HepG2 (cell line): ENCODE measurements around the gene VPREB3. TPM values are rescaled to one million over a fixed set of nuclear protein-coding genes. Genes with fewer than 3 reads are reported as not detected.

Experiments used
- ATAC-seq: fragments of 200-7000 bp; cut with Tn5 transposase; 3 replicates; pipeline ENCODE4 v1.9.1; 2020; ENCODE audit warnings: mild to moderate bottlenecking, moderate library complexity
- BruUV-seq: library from RNA; stranded (reverse); fragments of 400-500 nt; replicated peaks from 2 replicates; lab custom pipeline; 2021; lab: Mats Ljungman, UMichigan
- CTCF ChIA-PET: fragments of 300-600 bp; formaldehyde crosslinking; extraction: SDS; loops from one replicate; lab custom pipeline; 2021; ENCODE audit warnings: low total read pairs, inconsistent platforms, low intra/inter-chr PET ratio; lab: Yijun Ruan, JAX
- POLR2A ChIA-PET: fragments of 350-600 bp; sonication (Branson Sonifier 250); formaldehyde crosslinking; loops from one replicate; lab custom pipeline; 2020; ENCODE audit warnings: antibody characterized with exemption, inconsistent platforms; lab: Yijun Ruan, JAX
- DNase-seq: peaks from one replicate; pipeline ENCODE4 v3.0.0-alpha.2; 2015; ENCODE audit warnings: low spot score
- FAIRE-seq: peaks from 3 replicates; lab custom pipeline; 2011; peaks lifted over from hg19 to GRCh38; lab: Jason Lieb, UNC
- H2AFZ ChIP-seq: one replicate; pipeline ENCODE4 v1.6.1; 2011; ENCODE audit warnings: low read length, inconsistent platforms
- H3K27ac ChIP-seq: fragments of 300-600 bp; 3 replicates; pipeline ENCODE4 v1.8.0; 2011; ENCODE audit warnings: mixed run types, mild to moderate bottlenecking, mixed read lengths, low read length, inconsistent platforms; ENCODE audit not compliant: insufficient read depth; ENCODE audit errors: extremely low read length
- H3K27me3 ChIP-seq, 2 experiments: fragments of 200-600 bp in 1 of 2; 2 replicates in 1 of 2; 3 replicates in 1 of 2; pipeline versions ENCODE4 v1.6.0 to v1.8.0; 2011; ENCODE audit warnings: low read length in 2 of 2, mild to moderate bottlenecking in 2 of 2, moderate library complexity in 2 of 2, inconsistent platforms in 1 of 2; ENCODE audit not compliant: insufficient read depth in 2 of 2, control insufficient read depth in 1 of 2
- H3K36me3 ChIP-seq, 2 experiments: fragments of 200-600 bp in 1 of 2; replicated peaks in 1 of 2; 2 replicates in 1 of 2; 3 replicates in 1 of 2; pipeline versions ENCODE4 v1.5.1 to v1.8.0; 2011; ENCODE audit warnings: low read length in 2 of 2, inconsistent platforms in 1 of 2; ENCODE audit not compliant: insufficient read depth in 2 of 2, control insufficient read depth in 1 of 2
- H3K4me1 ChIP-seq: 2 replicates; pipeline ENCODE4 v1.5.1; 2012; ENCODE audit warnings: low read length, inconsistent platforms; ENCODE audit not compliant: insufficient read depth
- H3K4me2 ChIP-seq: 2 replicates; pipeline ENCODE4 v1.6.0; 2011; ENCODE audit warnings: low read depth, low read length, inconsistent platforms
- H3K4me3 ChIP-seq, 3 experiments: fragments of 200-600 bp in 1 of 3; sonication (generic), shearing (Covaris generic) in 1 of 3; replicated peaks in 1 of 3; 2 replicates each; pipeline ENCODE4 v1.5.1; 2011 to 2016; ENCODE audit warnings: low read length in 3 of 3, inconsistent platforms in 2 of 3, low read depth in 2 of 3, mild to moderate bottlenecking in 2 of 3, control low read depth in 1 of 3, mixed read lengths in 1 of 3; ENCODE audit not compliant: insufficient read depth in 1 of 3
- H3K79me2 ChIP-seq: one replicate; pipeline ENCODE4 v1.6.1; 2011; ENCODE audit warnings: low read length, inconsistent platforms; ENCODE audit not compliant: insufficient read depth
- H3K9ac ChIP-seq: 2 replicates; pipeline ENCODE4 v1.6.0; 2011; ENCODE audit warnings: mild to moderate bottlenecking, low read depth, low read length, inconsistent platforms; ENCODE audit not compliant: insufficient read depth
- H3K9me3 ChIP-seq: 2 replicates; pipeline ENCODE4 v1.5.1; 2012; ENCODE audit warnings: mild to moderate bottlenecking, low read length
- H4K20me1 ChIP-seq: 2 replicates; pipeline ENCODE4 v1.6.0; 2011; ENCODE audit warnings: inconsistent platforms, mild to moderate bottlenecking, low read length, moderate library complexity; ENCODE audit not compliant: insufficient read depth
- CTCF ChIP-seq: sonication (generic); formaldehyde crosslinking; IDR thresholded peaks from 2 replicates; pipeline ENCODE4 v1.5.0; 2020; ENCODE audit warnings: mild to moderate bottlenecking, missing genetic modification reagents, moderate library complexity
- GABPB1 ChIP-seq: IDR thresholded peaks from 2 replicates; pipeline ENCODE4 v1.6.1; 2016; ENCODE audit warnings: mild to moderate bottlenecking, missing genetic modification reagents, moderate library complexity, missing compliant biosample characterization
- ISL2 ChIP-seq: sonication (generic); formaldehyde crosslinking; IDR thresholded peaks from 2 replicates; pipeline ENCODE4 v1.5.0; 2020; ENCODE audit warnings: missing genetic modification reagents
- NFIB ChIP-seq: sonication (generic); formaldehyde crosslinking; IDR thresholded peaks from 2 replicates; pipeline ENCODE4 v1.9.0; 2021; ENCODE audit warnings: missing genetic modification reagents, mild to moderate bottlenecking, borderline replicate concordance
- POGK ChIP-seq: sonication (generic); formaldehyde crosslinking; conservative IDR thresholded peaks from 2 replicates; pipeline ENCODE4 v1.8.0; 2022; ENCODE audit warnings: mild to moderate bottlenecking, moderate library complexity, missing genetic modification reagents
- ZC3H13 ChIP-seq: sonication (generic); formaldehyde crosslinking; IDR thresholded peaks from 2 replicates; pipeline ENCODE4 v1.8.1; 2023; ENCODE audit warnings: mild to moderate bottlenecking, missing genetic modification reagents, moderate library complexity
- ZEB1 ChIP-seq: IDR thresholded peaks from 2 replicates; pipeline ENCODE4 v1.6.1; 2012; ENCODE audit warnings: mild to moderate bottlenecking, low read depth, inconsistent platforms; ENCODE audit not compliant: insufficient replicate concordance
- ZHX1 ChIP-seq: sonication (generic); formaldehyde crosslinking; IDR thresholded peaks from 2 replicates; pipeline ENCODE4 v1.8.1; 2022; ENCODE audit warnings: low read depth, mild to moderate bottlenecking, missing genetic modification reagents
- ZNF430 ChIP-seq: sonication (generic); formaldehyde crosslinking; IDR thresholded peaks from 2 replicates; pipeline ENCODE4 v1.9.0; 2021; ENCODE audit warnings: mild to moderate bottlenecking, missing genetic modification reagents
- ZNF484 ChIP-seq: sonication (generic); formaldehyde crosslinking; IDR thresholded peaks from 2 replicates; pipeline ENCODE4 v1.5.1; 2020; ENCODE audit warnings: mild to moderate bottlenecking, low read depth, missing genetic modification reagents, borderline replicate concordance
- ZNF574 ChIP-seq: sonication (generic); formaldehyde crosslinking; IDR thresholded peaks from 2 replicates; pipeline ENCODE4 v1.4.0; 2020; ENCODE audit warnings: missing genetic modification reagents
- whole genome bisulfite sequencing: methylation state at CpG from one replicate; pipeline ENCODE4 v1.1.6; 2017; ENCODE audit warnings: low lambda C conversion rate; 5-methylcytosine and 5-hydroxymethylcytosine counted together
- in situ Hi-C: cut with HindIII; loops from 2 replicates; pipeline ENCODE4 v1.10.0; 2017; ENCODE audit warnings: low pct_unique_long_range_greater_than_20kb; ENCODE audit not compliant: extremely low pct_ligation_motif_present
- intact Hi-C: fragments of 100-400 bp; cut with micrococcal nuclease; formaldehyde crosslinking; loops from one replicate; pipeline ENCODE4 v1.10.0; 2022; ENCODE audit not compliant: unreplicated experiment
- polyA plus RNA-seq, 8 experiments: library from polyadenylated mRNA; depleted of rRNA in 3 of 8; stranded (reverse) in 7 of 8; unstranded in 1 of 8; fragments of >200 nt; fragmentation: Illumina TruSeq in 4 of 8; extraction: Trizol in 4 of 8; gene quantifications; 2 replicates each; pipeline versions ENCODE4 v1.2.1 to v1.2.3, GENCODE V29; 2011 to 2016; ENCODE audit warnings: low read depth in 4 of 8, missing spikeins in 1 of 8, mixed read lengths in 1 of 8; ENCODE audit not compliant: insufficient read depth in 1 of 8
- total RNA-seq, 5 experiments: library from RNA; depleted of rRNA; stranded (reverse); fragments of >200 nt; fragmentation: Illumina TruSeq; extraction: Trizol; gene quantifications; 2 replicates each; pipeline ENCODE4 v1.2.3, GENCODE V29; 2016; ENCODE audit warnings: low read depth in 1 of 5

The VPREB3 gene
- total and polyA plus RNA-seq, 2 of the 13 experiments (the other 11 are each of a cell fraction or from before 2014, with no cell fraction given), result 0.22 TPM; not detected in 1

- H3K4me2 ChIP-seq, result peak within 1 kb of the TSS; percentile 92
- H4K20me1 ChIP-seq, result no peaks in the 10 kb centered on the region
- ChIA-PET CTCF (no interaction called here), POLR2A (interaction anchor here (0.6 to 4.9 kb wide), 8 partner anchors 8 to 99 kb away, joined by 3 to 52 read pairs (median 5); partner anchors contain the start of genes C22orf15 and CHCHD10)
- peaks cover 7% of the 10 kb centered on the region for H3K79me2 ChIP-seq
- no TSS peak for BruUV-seq
- no peaks in the 10 kb centered on the region for H3K27me3 ChIP-seq
- FAIRE-seq (no peak), DNase-seq (peak; percentile 69), ATAC-seq (peak; percentile 96)
- peak within 1 kb of the TSS; percentile 69 for H2AFZ ChIP-seq
- peak within 1 kb of the TSS; percentile 88 to 92 (median 89) for H3K4me3 ChIP-seq
- H3K27ac ChIP-seq, result peak within 1 kb of the TSS; percentile 60
- no peaks in the 10 kb centered on the region for H3K9me3 ChIP-seq
- no peaks in the 10 kb centered on the region for H3K36me3 ChIP-seq
- H3K4me1 ChIP-seq, result peaks cover 23% of the 10 kb centered on the region
- intact Hi-C loops (no loop called here), in situ Hi-C loops (no loop called here)
- peak within 1 kb of the TSS; percentile 92 for H3K9ac ChIP-seq
- 5% methylated on average over 4 of the region's 78 CpGs for WGBS
- peak; percentile 99 for TF ChIP-seq ZNF574 (CRISPR knock-in tag)
- TF ChIP-seq ZC3H13, result no peak
- TF ChIP-seq POGK (CRISPR knock-in tag), result peak; percentile 54; the same call in 1 of the 2 replicates
- 0 out of 2 replicates have a peak, but pooled peaks have one; percentile 28 for TF ChIP-seq ZHX1 (CRISPR knock-in tag)
- TF ChIP-seq ZNF430 (CRISPR knock-in tag), result 0 out of 2 replicates have a peak, but pooled peaks have one; percentile 17
- TF ChIP-seq ZEB1, result peak; percentile 98
- 0 out of 2 replicates have a peak, but pooled peaks have one; percentile 46 for TF ChIP-seq ZNF484 (CRISPR knock-in tag)
- TF ChIP-seq NFIB (CRISPR knock-in tag), result no peak
- TF ChIP-seq ISL2, result no peak
- peak; percentile 57 for TF ChIP-seq CTCF
- peak; percentile 92 for TF ChIP-seq GABPB1
Observed at GRCh38 chr22:23750714-23751440, 3.3 kb downstream of the VPREB3 start, which contains the start of gene ZNF70. Gene ZNF70 (minus strand): TSS chr22:23751112. CDS start chr22:23745140, 5,972 bp downstream.
